ENCODE data around the gene C6. TPM values are rescaled to one million over a fixed set of nuclear protein-coding genes. Genes with fewer than 3 reads are reported as not detected.

The C6 gene
- total RNA-seq (ENCODE audit: low replicate concordance) = 0.23 and 0.59 TPM in 2 replicates

DNA sequence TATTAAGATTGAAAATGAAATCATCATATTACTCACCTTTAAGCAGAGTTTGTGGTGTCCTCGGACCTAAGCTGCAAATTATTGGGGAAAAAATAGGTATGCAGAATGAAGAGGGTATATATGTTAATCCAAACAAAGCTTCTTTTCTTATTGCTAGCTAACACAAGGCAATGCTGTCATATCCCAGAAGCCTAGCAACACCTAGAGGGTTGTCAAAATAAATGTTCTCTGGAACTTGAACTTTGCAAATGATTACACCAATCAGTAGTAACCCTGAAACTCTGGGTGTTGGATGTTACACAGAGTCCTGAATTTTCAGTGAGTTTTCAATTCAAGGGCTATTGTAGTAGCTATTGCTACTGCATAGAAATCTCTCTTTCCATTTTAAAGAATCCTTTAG is at the start of gene C6:
C6 (minus strand) TSS at position 193 of the 400 bp plus-strand sequence. CDS start 10,302 bp downstream, outside the sequence.

Other genes with a start within 250 kb of the C6 start
- gene MROH2B, start 142.2 kb downstream of the C6 start, total RNA-seq (ENCODE audit: low replicate concordance) = not detected in 2 replicates